ENCODE measurements around the gene TBK1.

The TBK1 gene

DNA sequence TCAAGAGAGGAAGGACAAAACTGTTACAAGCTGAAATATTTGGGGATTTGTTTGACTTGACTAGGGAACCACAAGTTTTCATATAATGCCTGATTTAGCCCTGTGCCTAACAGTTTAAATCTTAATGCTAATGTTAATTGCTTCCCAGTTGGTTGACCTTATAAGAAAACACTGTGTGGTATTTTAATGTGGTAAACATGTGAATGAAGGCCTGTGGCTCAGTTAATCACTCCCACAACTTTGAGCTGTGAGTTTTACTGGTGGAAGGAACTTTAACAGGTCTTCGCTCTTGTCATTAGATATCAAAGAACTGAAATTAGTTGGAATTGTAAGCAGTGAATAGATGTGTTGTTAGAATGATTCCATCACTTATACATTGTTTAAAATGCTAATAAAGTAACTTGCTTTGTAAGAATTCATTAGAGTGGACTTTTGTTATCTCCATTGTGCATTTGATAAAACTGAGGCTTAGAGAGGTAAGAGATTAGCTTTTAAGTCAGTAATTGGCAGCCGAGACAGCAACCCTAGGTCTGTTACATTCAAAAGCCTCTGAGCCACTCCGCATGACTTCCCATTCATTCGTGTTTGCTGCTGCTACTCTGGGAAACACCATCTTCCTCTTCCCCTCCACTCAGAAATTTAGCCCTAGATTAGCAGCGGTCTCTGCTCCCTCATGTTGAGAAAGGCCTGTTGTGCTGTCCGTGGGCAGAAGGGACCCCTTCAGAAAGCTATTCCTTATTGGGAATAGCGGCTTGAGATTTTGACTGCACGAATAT, 1.0 kb upstream of the TBK1 start:
- peak; percentile 9 for DNase-seq (ENCODE audit: low spot score)
- no peak for FAIRE-seq

DNA sequence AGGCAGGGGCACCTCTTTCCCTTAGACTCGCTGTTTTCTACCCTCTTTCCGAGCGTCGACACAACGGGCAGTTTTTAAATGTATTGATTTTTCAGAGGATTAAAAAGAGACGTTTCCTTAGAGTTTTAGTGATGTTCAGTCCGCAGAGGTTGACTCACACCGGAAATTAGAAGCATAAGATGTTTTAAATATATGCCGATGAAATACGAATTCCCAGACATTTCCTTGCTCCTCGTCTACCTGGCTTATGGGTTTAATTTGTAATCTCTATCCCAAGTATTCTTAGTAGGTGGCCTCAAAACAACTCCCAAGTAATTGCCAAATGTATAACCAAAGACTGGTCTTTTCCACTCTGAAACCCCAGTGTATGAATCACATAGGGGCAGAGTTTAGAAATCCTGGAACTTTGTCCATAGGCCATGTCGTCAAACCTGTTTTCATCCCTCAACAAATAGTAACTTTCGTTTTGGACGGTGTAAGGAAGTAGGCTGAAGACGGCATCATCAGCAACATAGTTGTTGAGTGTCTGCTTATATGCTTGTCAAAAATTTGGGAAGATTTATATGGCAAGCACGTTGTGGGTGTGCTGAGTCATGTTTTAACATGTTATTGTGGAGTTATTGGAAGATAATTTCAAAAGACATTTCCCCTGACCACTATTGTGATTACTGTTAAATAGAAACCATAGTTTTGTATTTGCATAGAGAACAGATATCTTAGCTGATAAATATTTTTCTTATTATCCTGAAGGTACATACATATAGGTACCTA, 824 bp downstream of the TBK1 start:
- no peak for FAIRE-seq
- peak; percentile 27 for DNase-seq (ENCODE audit: low spot score)

DNA sequence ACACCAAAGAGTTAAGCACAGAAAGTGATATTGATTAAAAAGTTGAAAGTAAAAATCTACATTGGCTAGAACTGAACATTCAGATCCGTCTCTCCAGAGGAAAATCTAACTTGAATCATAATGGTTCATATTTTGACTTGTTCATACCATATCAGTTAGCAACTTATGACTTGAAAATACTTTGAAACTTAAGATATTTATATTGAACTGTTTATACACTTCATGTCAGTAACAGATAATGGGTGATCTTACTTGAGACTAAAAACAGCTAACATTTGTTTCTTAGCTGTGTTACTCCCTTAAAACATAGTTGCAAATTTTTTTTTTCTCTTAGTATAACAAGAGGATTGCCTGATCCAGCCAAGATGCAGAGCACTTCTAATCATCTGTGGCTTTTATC, 3.6 kb downstream of the TBK1 start:
- no peak for FAIRE-seq
- no peak for DNase-seq (ENCODE audit: low spot score)

DNA sequence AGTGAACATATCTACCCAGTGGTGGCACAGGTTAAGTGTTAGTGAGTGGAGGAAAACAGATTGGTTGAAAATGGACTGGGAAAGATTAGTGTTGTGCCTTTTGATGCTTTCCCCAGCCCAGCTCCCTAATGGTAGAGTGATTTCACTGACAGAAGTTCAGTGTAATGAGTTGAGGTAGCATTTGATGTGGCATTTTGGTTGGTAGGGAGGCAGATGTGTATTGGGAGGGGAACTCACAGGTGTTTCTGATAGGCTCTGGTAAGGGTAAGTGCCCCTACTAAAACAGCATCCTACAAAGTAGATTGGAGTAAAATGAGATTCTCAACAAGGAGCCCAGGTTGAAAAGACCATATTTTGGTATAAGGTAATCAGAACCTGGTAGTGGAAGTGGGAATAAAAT, 4.2 kb downstream of the TBK1 start:
- no peak for FAIRE-seq
- DNase-seq (ENCODE audit: low spot score): no peak

DNA sequence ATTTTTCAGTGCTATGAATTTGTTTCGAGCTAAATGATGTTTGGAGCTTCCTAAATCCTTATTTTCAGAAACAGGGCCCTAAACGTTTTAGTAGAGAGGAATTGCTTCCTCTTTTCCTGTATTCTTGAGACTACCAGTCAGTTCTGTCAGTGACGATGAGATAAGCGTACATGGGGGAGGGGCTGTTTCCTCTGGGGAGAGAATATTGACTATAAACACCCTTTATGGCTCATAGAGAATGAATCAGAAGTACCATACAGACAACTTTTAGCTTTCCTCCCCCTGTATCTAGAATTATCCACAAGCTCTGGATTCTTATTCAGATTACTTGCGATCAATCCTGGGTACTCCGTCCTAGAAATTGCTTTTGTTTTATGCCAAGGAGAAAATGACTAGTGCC, 5.1 kb downstream of the TBK1 start:
- no peak for DNase-seq (ENCODE audit: low spot score)
- no peak for FAIRE-seq

DNA sequence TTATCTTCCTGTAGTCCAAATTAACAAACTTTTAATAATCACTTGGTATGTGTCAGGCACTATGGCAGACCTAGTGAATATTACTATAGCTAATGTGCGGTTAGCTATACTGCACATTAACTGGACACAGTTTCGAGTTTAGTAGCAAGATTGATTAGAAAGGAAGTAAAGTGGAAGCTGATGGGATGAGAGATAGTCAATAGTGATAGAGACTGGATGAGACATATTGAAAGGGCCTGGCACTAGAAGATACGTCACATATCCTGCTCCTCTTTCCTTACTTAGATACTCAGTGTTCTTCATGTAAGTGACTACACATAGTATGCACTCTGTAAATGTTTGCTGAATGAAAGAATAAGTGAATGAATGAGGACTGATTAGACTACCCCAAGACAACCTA, 5.5 kb downstream of the TBK1 start:
- no peak for FAIRE-seq
- no peak for DNase-seq (ENCODE audit: low spot score)

DNA sequence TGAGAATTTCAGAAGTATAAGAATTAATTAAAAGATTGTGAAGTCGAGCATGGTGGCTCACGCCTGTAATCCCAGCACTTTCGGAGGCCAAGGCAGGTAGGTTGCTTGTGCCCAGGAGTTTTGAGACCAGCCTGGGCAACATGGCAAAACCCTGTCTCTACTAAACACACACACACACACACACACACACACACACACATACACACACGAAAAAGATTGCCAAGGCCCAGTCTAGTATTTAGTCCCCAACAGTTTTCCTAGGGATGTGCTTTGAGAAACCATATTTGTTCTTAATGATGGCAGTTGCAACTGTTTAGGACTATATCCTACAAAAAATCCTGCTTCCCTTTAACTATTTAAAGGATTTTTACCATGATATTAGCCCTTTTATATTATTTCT, 6.0 kb downstream of the TBK1 start:
- no peak for FAIRE-seq
- DNase-seq (ENCODE audit: low spot score): no peak

DNA sequence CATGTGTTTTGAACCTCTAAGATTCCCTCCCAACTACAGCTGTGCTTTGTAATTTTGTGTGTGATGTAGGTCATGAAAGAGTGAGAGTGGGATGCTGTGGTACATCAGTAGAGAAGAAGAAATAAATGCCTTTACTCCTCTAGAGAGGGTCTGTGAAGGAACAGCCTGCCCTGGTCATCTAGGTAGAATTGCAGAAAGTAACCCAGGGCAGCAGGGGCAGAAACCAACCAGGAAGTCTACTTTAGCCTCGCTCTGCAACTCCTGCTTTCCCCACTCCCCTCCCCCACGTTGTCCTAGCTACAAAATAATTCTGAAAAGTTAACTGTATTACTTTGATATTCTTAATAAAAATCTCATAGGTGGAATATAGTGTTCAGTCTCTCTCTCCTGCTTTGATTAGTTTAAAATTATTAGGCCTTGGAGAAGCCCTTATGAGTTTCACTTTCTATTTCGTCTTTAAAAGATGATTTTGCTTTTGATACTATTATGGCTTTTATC, 7.5 kb downstream of the TBK1 start:
- DNase-seq (ENCODE audit: low spot score) (no peak), FAIRE-seq (no peak)

DNA sequence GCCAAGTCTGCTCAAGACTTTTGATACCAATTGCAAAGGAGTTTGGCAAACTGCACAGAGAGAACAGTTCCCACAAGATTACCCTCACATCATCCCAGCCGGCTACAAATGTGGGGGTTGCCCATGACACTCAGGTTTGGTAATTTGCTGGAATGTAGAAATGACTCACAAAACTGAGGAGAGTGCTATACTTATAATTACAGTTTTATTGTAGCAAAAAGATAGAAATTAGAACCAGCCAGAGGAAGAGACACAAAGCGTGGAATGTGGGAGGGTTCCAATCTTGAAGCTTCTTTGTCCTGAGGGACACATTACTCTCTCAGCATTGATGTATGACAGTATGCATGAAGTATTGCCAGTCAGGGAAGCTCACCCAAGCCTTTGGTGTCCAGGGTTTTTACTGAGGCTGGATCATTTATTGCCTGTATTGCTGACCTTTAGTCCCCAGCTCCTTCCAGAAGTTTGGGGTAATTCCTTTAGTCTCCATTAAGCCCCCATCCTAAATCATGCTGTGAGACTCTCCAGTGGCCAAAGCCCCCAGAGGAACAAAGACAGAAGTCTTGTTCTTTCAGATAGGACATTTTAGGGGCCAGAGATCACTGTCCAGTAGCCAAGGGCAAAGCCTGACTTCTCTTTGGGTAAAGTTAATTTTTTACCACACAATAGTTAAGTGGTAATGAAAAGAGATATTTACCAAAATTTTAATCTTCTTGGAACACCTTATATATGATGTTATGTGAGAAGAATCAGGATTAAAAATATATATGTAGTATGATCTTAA, 9.9 kb downstream of the TBK1 start:
- DNase-seq (ENCODE audit: low spot score) (no peak), FAIRE-seq (no peak)

DNA sequence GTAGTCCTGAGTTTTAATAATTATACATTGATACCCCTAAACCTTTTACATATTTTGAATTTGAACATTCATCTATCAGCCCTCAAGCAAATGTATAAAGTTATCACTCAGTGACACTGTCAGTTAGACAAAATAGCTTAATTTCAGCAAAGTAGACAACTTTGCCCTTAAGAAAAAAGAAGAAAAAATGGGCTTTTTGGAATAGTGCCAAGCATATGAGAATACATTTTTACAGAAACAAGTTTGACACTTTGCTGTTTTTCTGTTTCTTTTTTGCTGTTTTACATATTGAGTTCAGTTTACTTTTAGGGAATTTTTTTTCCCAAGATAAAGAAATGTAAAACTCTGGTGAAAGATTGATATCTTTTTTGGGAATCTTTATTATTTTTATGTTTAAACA, 14.3 kb downstream of the TBK1 start:
- no peak for DNase-seq (ENCODE audit: low spot score)
- FAIRE-seq: no peak

DNA sequence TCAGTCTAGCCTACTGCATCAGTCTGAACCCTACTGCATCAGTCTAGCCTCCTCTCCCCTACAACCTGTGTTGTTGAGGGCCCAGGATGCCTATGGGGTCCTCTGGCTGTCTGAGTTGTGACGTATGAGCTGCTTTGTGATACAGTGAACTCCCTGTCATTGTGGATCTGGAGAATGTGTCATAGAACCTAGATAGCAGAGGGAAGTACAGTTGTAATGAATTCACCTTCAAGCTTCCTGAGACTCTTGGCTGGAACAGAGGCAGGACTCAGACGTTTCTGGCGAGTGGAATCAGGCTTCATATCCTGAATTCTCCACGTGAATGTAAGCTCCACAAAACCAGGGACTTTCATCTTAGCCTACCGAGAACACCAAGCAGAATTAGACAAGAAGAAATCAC, 17.0 kb downstream of the TBK1 start:
- DNase-seq (ENCODE audit: low spot score): no peak
- FAIRE-seq: no peak

DNA sequence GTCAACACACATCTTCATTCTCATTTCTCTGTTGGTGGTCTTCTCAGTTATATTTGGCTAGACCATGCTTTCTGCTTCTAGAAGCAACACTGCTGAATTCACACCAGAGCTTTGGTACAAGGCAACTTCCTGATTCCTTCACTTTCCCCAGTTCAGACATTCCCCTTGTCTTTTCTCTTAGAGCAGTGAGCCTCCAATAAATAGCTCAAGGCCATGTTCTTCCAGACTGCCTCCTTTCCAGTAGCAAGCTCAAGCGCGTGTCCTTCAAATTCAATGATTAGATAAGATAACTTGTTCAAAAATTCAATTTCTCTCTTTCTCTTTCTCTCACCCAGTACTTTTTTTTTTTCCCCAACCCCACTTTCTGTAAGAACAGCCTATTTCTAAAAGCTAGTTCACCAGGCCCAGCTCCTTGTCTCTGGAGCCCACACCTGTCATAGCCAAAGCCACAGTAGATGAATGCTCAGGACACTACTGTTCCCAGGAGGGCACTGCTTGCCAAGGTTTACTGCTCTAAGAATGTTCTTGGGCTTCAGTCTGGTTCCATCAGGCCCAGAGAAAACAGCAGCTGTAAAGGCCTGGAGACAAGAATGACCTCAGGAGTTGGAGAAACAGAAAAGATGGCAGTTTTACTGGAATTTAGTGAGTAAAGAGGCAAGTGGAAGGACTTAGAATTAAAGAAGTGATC, 17.7 kb downstream of the TBK1 start:
- DNase-seq (ENCODE audit: low spot score) (no peak), FAIRE-seq (no peak)

DNA sequence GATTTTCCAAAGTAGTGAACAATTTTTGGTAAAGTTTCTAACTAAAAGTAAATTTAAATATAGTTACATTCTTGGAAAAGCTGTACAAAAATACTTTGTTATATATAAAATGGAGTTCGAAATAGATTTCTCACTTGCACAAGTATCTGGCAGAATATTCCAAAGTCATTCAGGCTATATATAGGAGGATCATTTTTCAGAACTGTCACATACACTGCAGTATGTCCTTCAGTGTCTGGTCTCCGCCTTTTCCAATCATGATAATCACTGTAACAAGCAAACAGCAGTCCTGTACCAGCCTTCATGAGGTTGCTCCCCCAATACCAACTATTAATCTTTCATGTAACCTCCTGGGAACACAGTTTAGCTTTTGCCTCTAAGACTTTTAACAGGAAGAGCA, 18.6 kb downstream of the TBK1 start:
- FAIRE-seq: no peak
- DNase-seq (ENCODE audit: low spot score): no peak

DNA sequence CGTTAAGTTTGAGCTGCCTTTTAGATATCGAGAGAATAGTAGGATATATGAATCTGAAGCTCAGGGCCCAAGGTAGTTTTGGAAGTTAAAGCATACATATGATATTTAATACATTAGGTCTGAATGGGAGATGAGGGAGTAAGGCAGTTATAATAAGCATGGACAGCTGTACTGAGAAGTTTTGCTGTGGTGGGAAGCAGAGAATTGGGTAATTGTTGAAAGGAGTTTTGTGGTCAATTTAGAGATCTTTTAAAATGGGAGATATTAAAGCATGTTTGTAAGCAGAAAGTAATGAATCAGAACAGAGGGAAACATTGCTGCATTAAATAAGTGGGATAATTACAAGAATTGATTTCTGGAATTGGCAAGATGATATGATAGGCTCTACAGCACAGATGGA, 21.3 kb downstream of the TBK1 start:
- DNase-seq (ENCODE audit: low spot score) (no peak), FAIRE-seq (no peak)

DNA sequence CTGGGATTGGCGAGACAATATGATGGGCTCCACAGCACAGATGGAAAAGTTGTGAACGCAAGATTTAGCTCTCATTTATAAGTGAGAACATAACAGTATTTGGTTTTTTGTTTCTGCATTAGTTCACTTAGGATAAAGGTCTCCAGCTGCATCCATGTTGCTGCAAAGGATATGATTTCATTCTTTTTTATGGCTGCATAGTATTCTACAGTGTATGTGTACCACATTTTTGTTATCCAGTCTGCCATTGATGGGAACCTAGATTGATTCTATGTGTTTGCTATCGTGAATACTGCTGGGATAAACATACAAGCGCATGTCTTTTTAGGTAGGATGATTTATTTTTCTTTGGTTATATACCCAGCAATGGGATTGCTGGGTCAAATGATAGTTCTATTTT, 23.6 kb downstream of the TBK1 start:
- DNase-seq (ENCODE audit: low spot score): no peak
- no peak for FAIRE-seq

DNA sequence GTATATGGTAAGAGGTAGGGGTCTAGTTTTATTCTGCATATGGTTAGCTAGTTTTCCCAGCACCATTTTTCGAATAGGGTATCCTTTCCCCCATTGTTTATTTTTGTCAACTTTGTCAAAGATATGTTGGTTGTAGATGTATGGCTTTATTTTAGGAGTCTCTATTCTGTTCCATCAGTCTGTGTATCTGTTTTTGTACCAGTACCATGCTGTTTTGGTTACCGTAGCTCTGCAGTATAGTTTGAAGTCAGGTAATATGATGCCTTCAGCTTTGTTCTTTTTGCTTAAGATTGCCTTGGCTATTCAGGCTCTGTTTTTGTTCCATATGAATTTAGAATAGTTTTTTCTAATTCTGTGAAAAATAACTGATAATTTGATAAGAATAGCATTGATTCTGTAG, 24.9 kb downstream of the TBK1 start:
- FAIRE-seq (no peak), DNase-seq (ENCODE audit: low spot score) (no peak)

DNA sequence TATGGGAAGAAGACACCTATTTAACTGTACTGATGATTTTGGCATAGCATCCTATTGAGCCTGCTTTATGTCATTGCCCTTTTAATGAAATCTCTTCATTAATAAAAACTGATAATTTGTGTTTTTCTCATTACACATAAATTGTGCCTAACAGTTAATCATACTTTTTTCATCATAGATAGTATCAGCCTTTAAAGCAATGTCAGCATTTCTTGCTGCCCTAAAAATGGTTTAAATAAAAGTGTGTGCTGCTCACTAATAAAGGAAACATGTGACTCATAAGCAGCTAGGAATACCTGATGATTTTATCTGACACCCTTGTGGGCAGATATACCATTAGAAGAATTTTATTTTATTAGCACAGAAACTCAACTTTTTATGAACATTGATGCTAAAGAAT, 26.7 kb downstream of the TBK1 start:
- no peak for DNase-seq (ENCODE audit: low spot score)
- no peak for FAIRE-seq

DNA sequence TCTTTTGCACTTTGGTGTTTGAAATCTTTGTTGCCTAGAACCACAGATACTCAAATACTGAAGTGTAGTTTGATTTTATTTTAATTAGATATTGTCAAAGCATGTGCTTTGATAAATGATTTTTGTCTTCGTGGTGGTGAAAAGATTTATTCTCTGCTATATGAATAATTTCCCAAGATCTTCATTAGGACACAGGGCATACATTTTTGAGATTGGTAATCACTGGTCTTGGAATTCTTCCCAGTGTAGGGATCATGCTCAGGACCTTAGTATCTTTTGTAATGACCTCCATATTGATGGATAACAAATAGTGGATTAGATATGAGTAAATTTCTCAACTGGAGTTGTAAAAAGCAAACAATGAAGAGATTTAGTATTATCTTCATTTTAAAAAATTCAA, 28.2 kb downstream of the TBK1 start:
- FAIRE-seq (no peak), DNase-seq (ENCODE audit: low spot score) (no peak)

DNA sequence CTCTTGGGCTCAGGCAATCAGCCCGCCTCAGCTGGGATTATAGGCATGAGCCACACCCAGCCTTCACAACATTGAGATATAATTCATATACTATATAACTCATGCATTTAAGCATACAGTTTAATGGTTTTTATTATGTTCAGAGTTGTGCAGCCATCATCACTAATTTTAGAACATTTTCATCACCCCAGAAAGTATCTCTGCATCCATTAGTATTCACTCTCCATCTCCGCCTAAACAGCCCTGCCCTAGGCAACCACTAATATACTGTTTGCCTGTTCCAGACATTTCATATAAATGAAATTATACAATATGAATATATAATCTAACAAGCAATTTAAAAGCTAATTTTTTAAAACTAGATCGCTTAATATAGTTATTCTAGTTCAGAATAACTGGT, 34.7 kb downstream of the TBK1 start:
- FAIRE-seq (no peak), DNase-seq (ENCODE audit: low spot score) (no peak)

DNA sequence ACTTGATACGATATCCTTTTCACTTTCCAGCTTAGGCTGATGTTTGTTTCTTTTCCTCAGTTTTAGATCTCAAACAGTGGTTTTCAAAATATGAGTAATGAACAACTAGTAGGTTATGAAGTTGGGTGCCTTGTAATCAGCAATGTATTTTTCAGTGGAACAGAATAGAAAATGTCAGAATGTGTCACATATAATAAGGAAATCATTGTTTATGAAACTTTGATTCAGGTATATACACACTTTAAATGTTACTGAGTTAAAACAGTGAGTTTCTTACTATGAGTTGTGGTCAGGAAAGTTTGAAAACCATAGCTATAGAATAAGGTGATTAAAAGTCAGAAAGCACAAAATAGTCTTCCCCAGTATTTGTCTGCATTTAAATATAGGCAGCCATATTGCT, 39.8 kb downstream of the TBK1 start:
- FAIRE-seq: no peak

DNA sequence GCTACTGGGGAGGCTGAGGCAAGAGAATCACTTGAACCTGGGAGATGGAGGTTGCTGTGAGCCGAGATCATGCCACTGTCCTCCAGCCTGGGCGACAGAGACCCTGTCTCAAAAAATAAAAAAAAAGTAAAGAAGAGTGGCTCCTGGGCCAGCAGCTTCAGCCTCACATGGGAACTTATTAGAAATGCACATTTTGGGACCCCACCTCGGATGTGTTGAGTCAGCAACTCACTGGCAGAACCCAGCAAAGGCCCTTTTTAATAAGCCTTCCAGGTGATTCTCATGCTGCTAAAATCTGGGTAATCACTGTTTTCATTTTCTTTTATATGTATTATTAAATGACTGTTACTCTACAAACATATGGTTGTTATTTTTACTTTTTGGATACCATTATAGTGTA, 41.6 kb downstream of the TBK1 start:
- FAIRE-seq (no peak), DNase-seq (ENCODE audit: low spot score) (no peak)

More for the DNA sequence above, 39.8 kb downstream of the TBK1 start:
- DNase-seq (ENCODE audit: low spot score): no peak
